Neural crest cell (in vitro differentiated cells): ENCODE data around the gene DNAJB9. TPM values are rescaled to one million over a fixed set of nuclear protein-coding genes. Genes with fewer than 3 reads are reported as not detected.

Experiments used
- DNase-seq: peaks from one replicate; pipeline ENCODE4 v3.0.0; 2021; ENCODE audit warnings: low read depth, mixed read lengths, low spot score
- H3K27ac Mint-ChIP-seq: one replicate; pipeline ENCODE4 v1.8.0; 2021; ENCODE audit warnings: mild to moderate bottlenecking, mixed read lengths; ENCODE audit not compliant: unreplicated experiment
- H3K27me3 Mint-ChIP-seq: 2 replicates; pipeline ENCODE4 v1.8.0; 2021; ENCODE audit warnings: low read depth, mild to moderate bottlenecking, mixed read lengths
- H3K36me3 Mint-ChIP-seq: 2 replicates; pipeline ENCODE4 v1.8.0; 2021; ENCODE audit warnings: low read depth, mild to moderate bottlenecking, mixed read lengths
- H3K4me1 Mint-ChIP-seq: 2 replicates; pipeline ENCODE4 v1.8.0; 2021; ENCODE audit warnings: mixed read lengths
- H3K4me3 Mint-ChIP-seq: one replicate; pipeline ENCODE4 v1.8.0; 2021; ENCODE audit warnings: mild to moderate bottlenecking, mixed read lengths
- H3K9me3 Mint-ChIP-seq: 2 replicates; pipeline ENCODE4 v1.8.0; 2021; ENCODE audit warnings: mixed read lengths
- CTCF ChIP-seq: fragments of 200-600 bp; sonication (generic); conservative IDR thresholded peaks from 2 replicates; pipeline ENCODE4 v1.5.0; 2021; ENCODE audit warnings: antibody characterized with exemption, mild to moderate bottlenecking
- total RNA-seq: library from RNA; stranded (reverse); gene quantifications from 2 replicates; pipeline ENCODE4 v1.2.1, GENCODE V29; 2021

DNAJB9 gene
- total RNA-seq, 1 donor from 2014 or later: 9.5 TPM

GRCh38 chr7:108589199-108589598 is 19.5 kb downstream of the DNAJB9 start:
- H3K9me3 Mint-ChIP-seq: no peaks in the 10 kb centered on the region
- H3K4me1 Mint-ChIP-seq: peaks cover 11% of the 10 kb centered on the region

GRCh38 chr7:108589874-108590273 is 20.2 kb downstream of the DNAJB9 start:
- TF ChIP-seq CTCF: no peak
- no peak overlapping the region for H3K27ac Mint-ChIP-seq
- peaks cover 11% of the 10 kb centered on the region for H3K4me1 Mint-ChIP-seq
- no peak overlapping the region for H3K4me3 Mint-ChIP-seq
- DNase-seq: no peak
- no peaks in the 10 kb centered on the region for H3K36me3 Mint-ChIP-seq
- no peaks in the 10 kb centered on the region for H3K9me3 Mint-ChIP-seq
- peaks cover 3% of the 10 kb centered on the region for H3K27me3 Mint-ChIP-seq

More at GRCh38 chr7:108589199-108589598, 19.5 kb downstream of the DNAJB9 start:
- no peaks in the 10 kb centered on the region for H3K36me3 Mint-ChIP-seq
- DNase-seq: no peak
- no peak overlapping the region for H3K27ac Mint-ChIP-seq
- no peak overlapping the region for H3K4me3 Mint-ChIP-seq
- no peak for TF ChIP-seq CTCF
- peaks cover 3% of the 10 kb centered on the region for H3K27me3 Mint-ChIP-seq

GRCh38 chr7:108590606-108591005 is 20.9 kb downstream of the DNAJB9 start:
- TF ChIP-seq CTCF: no peak
- Mint-ChIP-seq H3K36me3 (no peaks in the 10 kb centered on the region), H3K4me1 (peaks cover 11% of the 10 kb centered on the region), H3K9me3 (no peaks in the 10 kb centered on the region), H3K27me3 (peaks cover 3% of the 10 kb centered on the region), H3K4me3 (no peak overlapping the region), H3K27ac (no peak overlapping the region)
- no peak for DNase-seq

GRCh38 chr7:108592646-108593201 is 23.1 kb downstream of the DNAJB9 start:
- TF ChIP-seq CTCF: peak; percentile 60
- no peaks in the 10 kb centered on the region for H3K36me3 Mint-ChIP-seq
- H3K9me3 Mint-ChIP-seq: no peaks in the 10 kb centered on the region
- no peak for DNase-seq
- H3K4me3 Mint-ChIP-seq: no peak overlapping the region
- H3K27me3 Mint-ChIP-seq: no peaks in the 10 kb centered on the region
- no peak overlapping the region for H3K27ac Mint-ChIP-seq
- peaks cover 15% of the 10 kb centered on the region for H3K4me1 Mint-ChIP-seq

GRCh38 chr7:108596560-108596959 is 26.9 kb downstream of the DNAJB9 start:
- DNase-seq: no peak
- H3K4me1 Mint-ChIP-seq: peaks cover 32% of the 10 kb centered on the region

More at GRCh38 chr7:108596560-108596959, 26.9 kb downstream of the DNAJB9 start:
- Mint-ChIP-seq H3K27me3 (no peaks in the 10 kb centered on the region), H3K27ac (peak overlapping the region; percentile 39), H3K9me3 (no peaks in the 10 kb centered on the region), H3K4me3 (no peak overlapping the region), H3K36me3 (no peaks in the 10 kb centered on the region)
- TF ChIP-seq CTCF: no peak
